Mucosa of rectum (tissue), 2 donors: ENCODE data around the gene RAB17.
"Not testable (repeated sequence)": the region's sequence is repeated elsewhere in the genome, so short reads cannot be mapped to it uniquely, and the experiment has no call there.

Experiments used
- H3K27ac ChIP-seq, 2 donors: one replicate each; pipeline ENCODE4 v1.7.0; 2013; ENCODE audit warnings: inconsistent platforms in 2 of 2, low read depth in 2 of 2, low read length in 2 of 2
- H3K27me3 ChIP-seq, 2 donors: one replicate each; pipeline ENCODE4 v1.7.0; 2013; ENCODE audit warnings: low read length in 2 of 2; ENCODE audit not compliant: control insufficient read depth in 2 of 2, insufficient read depth in 2 of 2
- H3K36me3 ChIP-seq, 2 donors: one replicate each; pipeline ENCODE4 v1.7.0; 2013; ENCODE audit warnings: low read length in 2 of 2; ENCODE audit not compliant: control insufficient read depth in 2 of 2, insufficient read depth in 2 of 2
- H3K4me1 ChIP-seq, 2 donors: one replicate each; pipeline ENCODE4 v1.7.0; 2013; ENCODE audit warnings: low read length in 2 of 2, mild to moderate bottlenecking in 1 of 2; ENCODE audit not compliant: control insufficient read depth in 2 of 2, insufficient read depth in 2 of 2
- H3K4me3 ChIP-seq, 2 donors: one replicate each; pipeline ENCODE4 v1.7.0; 2013; ENCODE audit warnings: low read length in 2 of 2
- H3K9ac ChIP-seq, 2 donors: one replicate each; pipeline ENCODE4 v1.7.0; 2013; ENCODE audit warnings: low read length in 2 of 2, low read depth in 1 of 2, mild to moderate bottlenecking in 1 of 2
- H3K9me3 ChIP-seq, 2 donors: one replicate each; pipeline ENCODE4 v1.7.0; 2013; ENCODE audit warnings: low read length in 2 of 2; ENCODE audit not compliant: control insufficient read depth in 2 of 2
- donor health status: healthy.
- donor health status: Normal muscosa, but diverticular disease.

The RAB17 gene

DNA sequence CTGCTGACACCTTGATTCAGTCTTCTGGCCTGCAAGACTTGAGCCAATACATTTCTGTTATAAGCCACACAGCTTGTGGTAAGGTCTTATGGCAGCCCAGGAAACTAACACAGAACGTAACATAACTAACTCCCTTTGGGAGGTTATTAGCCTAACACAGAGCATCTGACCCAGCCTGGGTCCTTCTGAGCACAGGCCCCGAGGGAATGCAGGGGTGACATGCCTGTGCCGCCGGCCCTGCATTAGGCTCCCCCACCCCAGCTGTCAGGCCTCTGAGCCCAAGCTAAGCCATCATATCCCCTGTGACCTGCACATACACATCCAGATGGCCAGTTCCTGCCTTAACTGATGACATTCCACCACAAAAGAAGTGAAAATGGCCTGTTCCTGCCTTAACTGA, 16.0 kb upstream of the RAB17 start:
- H3K27ac ChIP-seq, H3K9me3 ChIP-seq: not testable (repeated sequence)

DNA sequence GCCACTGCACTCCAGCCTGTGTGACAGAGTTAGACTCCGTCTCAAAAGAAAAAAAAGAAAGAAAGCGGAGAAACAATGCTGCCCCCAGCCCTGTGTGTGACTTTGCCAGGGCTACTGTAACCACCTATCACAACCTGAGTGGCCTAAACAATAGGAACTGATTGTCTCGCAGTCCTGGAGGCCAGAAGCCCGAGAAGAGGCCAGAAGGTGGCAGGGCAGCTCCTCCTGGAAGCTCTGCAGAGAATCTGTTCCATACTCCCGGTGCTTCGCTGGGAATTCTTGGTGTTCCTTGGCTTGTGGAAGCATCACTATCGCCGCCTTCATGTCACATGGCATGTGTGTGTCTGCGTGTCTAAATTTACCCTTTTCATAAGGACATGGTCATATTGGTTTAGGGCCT, 14.4 kb upstream of the RAB17 start:
- Histone ChIP-seq H3K9ac (no peak overlapping the region), H3K4me1 (peaks cover 3 to 7% of the 10 kb centered on the region in 2 donors), H3K36me3 (no peaks in the 10 kb centered on the region), H3K4me3 (no peak overlapping the region), H3K9me3 (no peaks in the 10 kb centered on the region), H3K27ac (no peak overlapping the region), H3K27me3 (no peaks in the 10 kb centered on the region)

More for the DNA sequence above, 16.0 kb upstream of the RAB17 start:
- not testable (repeated sequence) for H3K4me1 ChIP-seq, H3K27me3 ChIP-seq, H3K4me3 ChIP-seq, H3K36me3 ChIP-seq, H3K9ac ChIP-seq

DNA sequence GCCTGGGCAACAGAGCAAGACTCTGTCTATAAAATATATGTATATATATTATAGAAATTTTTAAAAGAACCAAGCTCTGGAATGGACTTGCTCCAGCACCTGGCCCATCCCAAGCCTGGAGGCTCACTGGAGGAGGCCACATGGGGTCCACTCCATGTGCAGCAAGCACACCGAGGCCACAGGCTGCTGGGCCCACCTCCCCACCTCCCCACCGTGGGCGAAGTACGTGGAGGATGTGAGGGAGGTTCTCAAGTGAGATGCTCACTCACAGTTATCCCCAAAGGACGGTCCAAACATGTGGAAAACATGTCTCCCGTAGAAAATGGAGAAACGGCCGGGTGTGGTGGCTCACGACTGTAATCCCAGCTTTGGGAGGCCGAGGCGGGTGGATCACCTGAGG, 13.9 kb upstream of the RAB17 start:
- Histone ChIP-seq H3K36me3 (no peaks in the 10 kb centered on the region), H3K9ac (no peak overlapping the region), H3K27ac (no peak overlapping the region), H3K9me3 (no peaks in the 10 kb centered on the region), H3K4me1 (peaks cover 5 to 7% of the 10 kb centered on the region in 2 donors), H3K27me3 (no peaks in the 10 kb centered on the region), H3K4me3 (no peak overlapping the region)

DNA sequence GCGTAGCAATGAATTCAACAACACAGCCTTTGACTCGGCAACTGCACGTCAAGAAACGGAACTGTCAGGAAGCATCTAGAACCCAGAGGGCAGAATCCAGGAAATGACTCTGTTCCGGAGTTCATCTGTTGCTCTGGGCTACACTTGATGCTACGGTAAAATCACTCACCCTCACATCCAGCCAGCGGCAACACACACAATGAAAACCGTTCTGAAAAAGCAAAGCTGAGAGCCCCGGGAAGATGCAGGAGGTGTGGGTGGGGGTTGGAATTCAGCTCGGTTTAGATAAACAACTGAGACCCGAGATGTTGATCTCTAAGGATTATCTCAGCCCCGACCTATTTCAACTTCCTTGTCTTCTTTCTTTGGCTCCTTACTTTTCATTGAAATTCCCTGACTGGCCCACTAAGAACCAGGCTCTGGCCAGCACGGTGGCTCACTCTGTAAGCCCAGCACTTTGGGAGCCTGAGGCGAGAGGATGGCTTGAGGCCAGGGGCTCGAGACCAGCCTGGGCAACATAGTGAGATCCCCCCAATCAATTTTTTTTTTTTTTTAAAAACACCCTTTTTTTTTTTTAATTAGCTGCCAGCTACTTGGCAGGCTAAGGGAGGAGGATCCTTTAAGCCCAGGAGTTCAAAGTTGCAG, 13.3 kb upstream of the RAB17 start:
- Histone ChIP-seq H3K27ac (peak overlapping the region in 1 of 2 donors; percentile 15), H3K4me3 (peak overlapping the region in 1 of 2 donors; percentile 52)

DNA sequence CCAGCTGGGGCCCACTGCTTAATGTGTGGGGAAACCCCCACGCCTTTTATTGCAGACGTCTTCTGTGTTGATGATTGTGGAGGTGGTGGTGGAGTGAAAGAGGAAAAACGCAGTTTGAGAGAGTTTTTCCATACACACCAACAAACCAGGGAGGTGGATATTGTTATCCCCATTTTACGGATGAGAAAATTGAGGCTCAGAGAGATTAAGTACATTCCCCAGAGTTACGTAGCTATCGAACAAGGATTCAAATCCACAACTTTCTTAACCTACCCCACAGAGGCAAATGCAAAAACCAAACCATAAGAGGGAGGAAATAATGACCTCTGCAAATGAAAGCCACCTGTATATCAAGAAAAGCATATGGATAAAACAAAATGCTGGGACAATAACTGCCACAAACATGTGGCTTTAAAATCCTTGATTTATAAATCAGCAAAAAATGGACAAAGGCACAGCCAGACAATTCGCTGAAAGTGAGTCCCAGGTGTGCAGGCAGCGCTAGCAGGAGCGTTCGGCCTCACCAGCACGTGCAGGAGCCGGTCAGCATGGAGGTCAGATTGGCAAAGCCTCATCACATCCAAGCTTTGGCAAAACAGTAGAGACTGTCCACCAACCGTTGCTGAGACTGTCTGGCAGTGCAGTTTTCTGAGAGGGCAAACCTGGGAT, 12.6 kb upstream of the RAB17 start:
- Histone ChIP-seq H3K4me3 (peak overlapping the region in 1 of 2 donors; percentile 22), H3K27ac (peak overlapping the region in 1 of 2 donors; percentile 15), H3K4me1 (peaks cover 5 to 7% of the 10 kb centered on the region in 2 donors), H3K36me3 (no peaks in the 10 kb centered on the region), H3K27me3 (no peaks in the 10 kb centered on the region), H3K9ac (no peak overlapping the region), H3K9me3 (no peaks in the 10 kb centered on the region)

More for the DNA sequence above, 13.3 kb upstream of the RAB17 start:
- H3K9ac ChIP-seq, result peak overlapping the region in 1 of 2 donors; percentile 8
- no peaks in the 10 kb centered on the region for H3K36me3 ChIP-seq
- H3K9me3 ChIP-seq, result no peaks in the 10 kb centered on the region
- H3K4me1 ChIP-seq, result peaks cover 5 to 7% of the 10 kb centered on the region in 2 donors
- H3K27me3 ChIP-seq, result no peaks in the 10 kb centered on the region

DNA sequence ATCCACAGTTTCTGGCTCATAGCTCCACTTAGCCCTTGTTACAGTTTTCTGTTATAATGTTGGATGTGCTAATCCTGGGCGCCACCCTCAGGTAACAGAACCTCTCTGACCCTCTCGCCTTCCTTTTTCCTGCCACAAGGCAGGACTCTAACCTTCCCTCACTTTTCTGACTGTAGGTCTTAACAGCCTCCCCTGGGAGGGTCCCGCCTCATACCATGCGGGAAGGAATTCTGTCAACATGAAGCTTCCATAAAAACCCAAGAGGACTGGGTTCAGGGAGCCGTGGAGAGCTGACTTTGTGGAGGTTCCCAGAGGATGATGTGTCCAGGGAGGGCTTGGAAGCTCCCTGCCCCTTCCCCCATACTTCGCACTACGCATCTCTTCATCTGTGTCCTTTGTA, 11.9 kb upstream of the RAB17 start:
- no peak overlapping the region for H3K4me3 ChIP-seq
- no peak overlapping the region for H3K27ac ChIP-seq
- no peak overlapping the region for H3K9ac ChIP-seq
- peaks cover 5 to 7% of the 10 kb centered on the region in 2 donors for H3K4me1 ChIP-seq
- H3K9me3 ChIP-seq, result no peaks in the 10 kb centered on the region
- H3K36me3 ChIP-seq, result no peaks in the 10 kb centered on the region
- no peaks in the 10 kb centered on the region for H3K27me3 ChIP-seq

DNA sequence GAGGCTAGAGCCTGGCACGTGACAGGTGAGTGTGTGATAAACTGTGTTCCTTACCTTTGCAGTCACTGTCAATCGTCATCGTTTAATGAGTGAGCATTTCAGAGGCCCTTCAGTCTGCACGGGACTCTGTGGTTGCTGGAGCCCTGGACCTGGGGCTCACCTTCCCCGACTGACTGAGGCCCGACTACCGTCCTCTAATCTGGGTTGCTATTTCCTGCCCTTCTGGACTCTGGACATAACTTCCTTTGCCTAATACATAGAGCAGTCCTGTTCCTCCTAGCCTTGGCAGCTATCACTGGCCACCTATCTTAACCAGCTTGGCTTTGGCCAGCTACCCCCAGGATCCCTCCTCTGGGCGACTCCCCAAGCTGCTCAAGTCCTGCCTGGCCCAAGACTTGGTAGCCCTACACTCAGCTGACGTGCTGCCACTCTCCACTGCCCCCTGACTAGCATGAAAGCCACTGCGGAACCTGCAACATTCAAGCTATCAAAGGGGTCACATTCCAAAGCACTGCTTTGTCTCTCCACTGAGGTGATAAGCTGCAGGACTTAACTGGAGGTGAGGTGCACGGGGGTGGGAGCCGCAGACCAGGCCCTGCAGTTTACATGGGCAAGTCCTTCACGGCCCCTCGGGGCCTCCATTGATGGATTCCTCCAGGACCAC, 11.1 kb upstream of the RAB17 start:
- Histone ChIP-seq H3K36me3 (no peaks in the 10 kb centered on the region), H3K4me1 (peaks cover 5 to 7% of the 10 kb centered on the region in 2 donors), H3K27ac (no peak overlapping the region), H3K4me3 (no peak overlapping the region), H3K9ac (no peak overlapping the region), H3K9me3 (no peaks in the 10 kb centered on the region), H3K27me3 (no peaks in the 10 kb centered on the region)

DNA sequence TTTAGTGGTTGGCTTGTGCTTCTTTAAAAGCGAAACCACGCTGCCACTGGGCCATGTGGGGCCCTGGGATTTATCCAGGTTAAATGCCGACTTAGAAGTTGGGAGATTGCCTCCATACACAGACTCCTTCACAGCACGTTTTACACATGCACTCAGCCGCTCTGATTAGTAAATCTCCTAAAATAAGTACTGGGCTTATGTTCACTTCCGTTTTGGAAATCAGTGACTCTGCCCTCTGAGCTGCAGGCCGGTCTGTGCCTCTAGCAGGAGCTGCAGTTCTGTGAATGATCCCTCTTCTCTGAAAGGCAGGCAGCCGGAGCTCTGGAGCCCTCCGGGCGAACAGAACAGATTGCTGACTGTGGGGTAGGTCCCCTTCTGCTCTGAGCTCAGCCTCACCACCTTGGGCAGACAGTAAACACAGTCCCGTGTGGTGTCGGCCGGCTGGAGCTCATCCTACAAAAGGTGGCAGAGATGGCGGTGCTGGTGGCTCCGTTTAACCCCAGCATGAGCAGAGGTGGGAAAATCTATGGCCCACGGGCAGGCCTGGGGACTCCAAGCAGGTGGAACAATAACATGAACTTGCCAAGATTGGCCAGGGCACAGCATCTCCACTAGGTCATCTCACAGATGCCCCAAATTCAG, 9.8 kb upstream of the RAB17 start:
- no peak overlapping the region for H3K4me3 ChIP-seq
- H3K27ac ChIP-seq, result peak overlapping the region; percentile 27 to 44
- no peaks in the 10 kb centered on the region for H3K9me3 ChIP-seq
- no peaks in the 10 kb centered on the region for H3K36me3 ChIP-seq
- no peaks in the 10 kb centered on the region for H3K27me3 ChIP-seq
- H3K4me1 ChIP-seq, result peaks cover 5 to 7% of the 10 kb centered on the region in 2 donors
- no peak overlapping the region for H3K9ac ChIP-seq

DNA sequence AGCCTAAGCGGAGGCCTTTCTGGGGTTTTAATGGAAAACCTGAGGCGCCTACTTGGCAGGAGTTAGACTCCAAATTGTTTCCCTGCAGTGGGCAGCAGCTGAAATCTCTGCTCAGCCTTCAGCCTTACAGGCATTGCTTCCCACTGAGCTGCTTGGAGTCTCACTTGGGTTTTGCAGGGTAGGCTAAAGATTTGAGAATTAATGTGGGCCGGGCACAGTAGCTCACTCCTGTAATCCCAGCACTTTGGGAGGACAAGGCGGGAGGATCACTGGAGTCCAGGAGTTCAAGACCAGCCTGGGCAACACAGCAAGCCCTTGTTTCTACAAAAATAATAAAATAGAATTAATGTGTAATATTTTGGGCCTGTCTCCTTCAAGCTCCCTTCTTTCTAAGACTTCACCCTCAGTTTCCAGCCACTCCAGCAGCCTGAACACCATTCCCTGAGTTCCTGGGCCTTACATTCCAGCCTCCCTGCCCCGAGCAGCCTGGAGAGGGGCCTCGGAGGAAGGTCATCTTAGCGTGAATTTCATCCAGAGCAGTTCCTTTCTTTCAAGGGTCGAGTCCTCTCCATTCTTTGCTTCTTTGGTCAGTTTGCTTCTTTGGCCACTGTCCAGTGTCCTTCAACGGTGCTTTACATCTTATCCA, 9.1 kb upstream of the RAB17 start:
- Histone ChIP-seq H3K27me3 (no peaks in the 10 kb centered on the region), H3K4me3 (no peak overlapping the region), H3K36me3 (no peaks in the 10 kb centered on the region), H3K4me1 (peaks cover 5 to 7% of the 10 kb centered on the region in 2 donors), H3K9me3 (no peaks in the 10 kb centered on the region), H3K27ac (peak overlapping the region in 1 of 2 donors; percentile 27), H3K9ac (no peak overlapping the region)
